Liver (tissue), 9 donors: ENCODE measurements around the gene C11orf86. TPM values are rescaled to one million over a fixed set of nuclear protein-coding genes. Genes with fewer than 3 reads are reported as not detected.
A peak's percentile ranks its signal among the peaks of the same experiment; 100 is the strongest.

ENCODE experiments used
- DNase-seq: peaks from one replicate; pipeline ENCODE4 v3.0.0-alpha.2; 2017; ENCODE audit warnings: low spot score
- H3K27ac ChIP-seq, 2 donors: one replicate each; pipeline ENCODE4 v1.7.0; 2013; ENCODE audit warnings: inconsistent platforms in 2 of 2, low read length in 2 of 2, control low read depth in 1 of 2, low read depth in 1 of 2, mild to moderate bottlenecking in 1 of 2
- H3K27me3 ChIP-seq, 4 donors: one replicate each; pipeline versions ENCODE4 v1.6.1 to v1.7.0; 2013; ENCODE audit warnings: low read length in 3 of 4, inconsistent platforms in 1 of 4, mild to moderate bottlenecking in 1 of 4, moderate library complexity in 1 of 4; ENCODE audit not compliant: control insufficient read depth in 4 of 4, insufficient read depth in 4 of 4
- H3K36me3 ChIP-seq, 4 donors: one replicate each; pipeline versions ENCODE4 v1.6.1 to v1.7.0; 2013; ENCODE audit warnings: low read length in 3 of 4, mild to moderate bottlenecking in 3 of 4, low read depth in 1 of 4, moderate library complexity in 1 of 4; ENCODE audit not compliant: control insufficient read depth in 4 of 4, insufficient read depth in 3 of 4
- H3K4me1 ChIP-seq, 4 donors: one replicate each; pipeline versions ENCODE4 v1.6.1 to v1.7.0; 2013; ENCODE audit warnings: low read length in 3 of 4, mild to moderate bottlenecking in 3 of 4, moderate library complexity in 1 of 4; ENCODE audit not compliant: control insufficient read depth in 4 of 4, insufficient read depth in 4 of 4
- H3K4me3 ChIP-seq, 3 donors: one replicate each; pipeline versions ENCODE4 v1.6.1 to v1.7.0; 2013; ENCODE audit warnings: low read length in 3 of 3, control low read depth in 1 of 3, low read depth in 1 of 3, mild to moderate bottlenecking in 1 of 3
- H3K9ac ChIP-seq, 2 donors: one replicate each; pipeline ENCODE4 v1.7.0; 2013; ENCODE audit warnings: low read length in 2 of 2, mild to moderate bottlenecking in 2 of 2, moderate library complexity in 2 of 2, control low read depth in 1 of 2, low read depth in 1 of 2
- H3K9me3 ChIP-seq, 4 donors: one replicate each; pipeline versions ENCODE4 v1.6.1 to v1.7.0; 2013; ENCODE audit warnings: low read length in 3 of 4; ENCODE audit not compliant: control insufficient read depth in 4 of 4
- EGR1 ChIP-seq, 2 donors: IDR thresholded peaks; 2 replicates each; pipeline ENCODE4 v1.6.1; 2016 to 2018; ENCODE audit warnings: antibody characterized with exemption in 2 of 2, low read depth in 2 of 2
- FOXA1 ChIP-seq: IDR thresholded peaks from 2 replicates; pipeline ENCODE4 v1.6.1; 2016; ENCODE audit warnings: antibody characterized with exemption
- FOXA2 ChIP-seq: IDR thresholded peaks from 2 replicates; pipeline ENCODE4 v1.6.1; 2016; ENCODE audit warnings: antibody characterized with exemption
- HNF4A ChIP-seq, 2 donors: conservative IDR thresholded peaks; 2 replicates each; pipeline ENCODE4 v1.6.1; 2016; ENCODE audit warnings: antibody characterized with exemption in 2 of 2, mild to moderate bottlenecking in 2 of 2
- HNF4G ChIP-seq: IDR thresholded peaks from 2 replicates; pipeline ENCODE4 v1.6.1; 2016; ENCODE audit warnings: antibody characterized with exemption
- JUND ChIP-seq, 2 donors: IDR thresholded peaks; 2 replicates each; pipeline ENCODE4 v1.6.1; 2016; ENCODE audit warnings: antibody characterized with exemption in 2 of 2
- NR2F2 ChIP-seq: IDR thresholded peaks from 2 replicates; pipeline ENCODE4 v1.6.1; 2016; ENCODE audit warnings: antibody characterized with exemption
- RAD21 ChIP-seq, 2 donors: IDR thresholded peaks; 2 replicates each; pipeline ENCODE4 v1.6.1; 2016; ENCODE audit warnings: antibody characterized with exemption in 2 of 2, mild to moderate bottlenecking in 2 of 2
- RXRA ChIP-seq, 2 donors: IDR thresholded peaks; 2 replicates each; pipeline ENCODE4 v1.6.1; 2017 to 2018; ENCODE audit warnings: antibody characterized with exemption in 2 of 2, mild to moderate bottlenecking in 1 of 2
- SP1 ChIP-seq: IDR thresholded peaks from 2 replicates; pipeline ENCODE4 v1.6.1; 2018; ENCODE audit warnings: antibody characterized with exemption, mild to moderate bottlenecking
- TAF1 ChIP-seq: conservative IDR thresholded peaks from 2 replicates; pipeline ENCODE4 v1.6.1; 2016; ENCODE audit warnings: antibody characterized with exemption, mild to moderate bottlenecking
- YY1 ChIP-seq: IDR thresholded peaks from 2 replicates; pipeline ENCODE4 v1.6.1; 2016; ENCODE audit warnings: antibody characterized with exemption, mild to moderate bottlenecking
- WGBS: extraction: QIAGEN DNeasy Blood & Tissue Kit; methylation state at CpG from one replicate; pipeline ENCODE4 v1.1.7; 2013; 5-methylcytosine and 5-hydroxymethylcytosine counted together
- polyA plus RNA-seq, 2 donors: library from polyadenylated mRNA; stranded (reverse) in 1 of 2; unstranded in 1 of 2; fragments of 200-250 nt in 1 of 2; fragments of >200 nt in 1 of 2; fragmentation: Nextera tagmentation in 1 of 2; extraction: Ambion mirVana in 1 of 2; gene quantifications; one replicate each; pipeline versions ENCODE4 v1.2.1 to v1.2.3, GENCODE V29; 2013 to 2015
- total RNA-seq, 2 donors: library from RNA; depleted of rRNA; stranded (reverse); fragments of >200 nt; gene quantifications; one replicate each; pipeline ENCODE4 v1.2.3, GENCODE V29; 2014
- TF ChIP-seq, protein P1 (sequence below): IDR thresholded peaks from 2 replicates; pipeline ENCODE4 v1.6.1; 2016; ENCODE audit warnings: antibody characterized with exemption
- TF ChIP-seq, protein P2 (sequence below): fragments of 150-350 bp; IDR thresholded peaks from 2 replicates; pipeline ENCODE4 v1.5.1; 2017; ENCODE audit warnings: improper control_type of control experiment, low read depth, low read length; ENCODE audit not compliant: missing input control
- TF ChIP-seq, protein P3 (sequence below): IDR thresholded peaks from 2 replicates; pipeline ENCODE4 v1.6.1; 2016; ENCODE audit warnings: antibody characterized with exemption
- TF ChIP-seq, protein P4 (sequence below): IDR thresholded peaks from 2 replicates; pipeline ENCODE4 v1.6.1; 2016; ENCODE audit warnings: antibody characterized with exemption, mild to moderate bottlenecking
- TF ChIP-seq, protein P5 (sequence below): IDR thresholded peaks from 2 replicates; pipeline ENCODE4 v1.6.1; 2016; ENCODE audit warnings: antibody characterized with exemption
- donor health status: healthy.
- donor health status: healthy.
- donor health status: healthy.
- donor health status: healthy.
- donor health status: healthy.

C11orf86 gene
- total and polyA plus RNA-seq, 4 donors, result 0.18 TPM; not detected in 3

DNA sequence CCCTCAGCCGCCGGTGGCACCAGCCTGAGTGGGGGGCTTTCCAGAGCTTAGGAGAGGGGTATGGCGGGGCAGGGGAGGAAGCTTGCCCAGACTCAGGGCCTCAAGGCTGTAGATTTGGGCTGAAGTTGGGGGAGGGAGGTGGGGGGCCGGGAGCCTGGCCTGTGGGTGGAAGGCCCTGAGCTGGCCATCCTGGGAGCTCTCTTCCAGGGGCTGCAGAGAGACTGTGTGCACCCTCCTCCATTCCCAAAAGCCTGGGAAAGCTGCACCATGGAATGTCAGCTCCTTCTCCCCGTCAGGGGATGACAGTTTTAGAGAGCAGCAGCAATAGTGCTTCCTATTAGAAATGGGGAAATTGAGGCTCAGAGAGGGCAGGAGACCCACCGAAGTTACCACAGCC lies 48.9 kb downstream of the C11orf86 start:
- H3K9ac ChIP-seq, result peak overlapping the region in 1 of 2 donors; percentile 45
- 43% methylated on average over 6 of the region's 6 CpGs for WGBS
- H3K36me3 ChIP-seq, result no peaks in the 10 kb centered on the region
- no peak for DNase-seq
- peak overlapping the region; percentile 59 to 69 (median 61) for H3K4me3 ChIP-seq
- no peak for TF ChIP-seq SP1
- TF ChIP-seq YY1, result no peak
- TF ChIP-seq, protein P1, sequence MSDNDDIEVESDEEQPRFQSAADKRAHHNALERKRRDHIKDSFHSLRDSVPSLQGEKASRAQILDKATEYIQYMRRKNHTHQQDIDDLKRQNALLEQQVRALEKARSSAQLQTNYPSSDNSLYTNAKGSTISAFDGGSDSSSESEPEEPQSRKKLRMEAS, result no peak
- TF ChIP-seq FOXA1, result no peak
- TF ChIP-seq TAF1, result no peak
- no peak for TF ChIP-seq RAD21 (IDR thresholded peaks at IDR 0.05)
- no peak for TF ChIP-seq NR2F2
- TF ChIP-seq FOXA2, result no peak
- TF ChIP-seq, protein P2, sequence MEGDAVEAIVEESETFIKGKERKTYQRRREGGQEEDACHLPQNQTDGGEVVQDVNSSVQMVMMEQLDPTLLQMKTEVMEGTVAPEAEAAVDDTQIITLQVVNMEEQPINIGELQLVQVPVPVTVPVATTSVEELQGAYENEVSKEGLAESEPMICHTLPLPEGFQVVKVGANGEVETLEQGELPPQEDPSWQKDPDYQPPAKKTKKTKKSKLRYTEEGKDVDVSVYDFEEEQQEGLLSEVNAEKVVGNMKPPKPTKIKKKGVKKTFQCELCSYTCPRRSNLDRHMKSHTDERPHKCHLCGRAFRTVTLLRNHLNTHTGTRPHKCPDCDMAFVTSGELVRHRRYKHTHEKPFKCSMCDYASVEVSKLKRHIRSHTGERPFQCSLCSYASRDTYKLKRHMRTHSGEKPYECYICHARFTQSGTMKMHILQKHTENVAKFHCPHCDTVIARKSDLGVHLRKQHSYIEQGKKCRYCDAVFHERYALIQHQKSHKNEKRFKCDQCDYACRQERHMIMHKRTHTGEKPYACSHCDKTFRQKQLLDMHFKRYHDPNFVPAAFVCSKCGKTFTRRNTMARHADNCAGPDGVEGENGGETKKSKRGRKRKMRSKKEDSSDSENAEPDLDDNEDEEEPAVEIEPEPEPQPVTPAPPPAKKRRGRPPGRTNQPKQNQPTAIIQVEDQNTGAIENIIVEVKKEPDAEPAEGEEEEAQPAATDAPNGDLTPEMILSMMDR, result no peak
- TF ChIP-seq, protein P3, sequence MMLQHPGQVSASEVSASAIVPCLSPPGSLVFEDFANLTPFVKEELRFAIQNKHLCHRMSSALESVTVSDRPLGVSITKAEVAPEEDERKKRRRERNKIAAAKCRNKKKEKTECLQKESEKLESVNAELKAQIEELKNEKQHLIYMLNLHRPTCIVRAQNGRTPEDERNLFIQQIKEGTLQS, result no peak
- no peak for TF ChIP-seq RXRA (IDR thresholded peaks at IDR 0.05)
- no peak for TF ChIP-seq JUND (IDR thresholded peaks at IDR 0.05)
- TF ChIP-seq HNF4A (conservative IDR thresholded peaks at IDR 0.05), result no peak
- TF ChIP-seq, protein P4, sequence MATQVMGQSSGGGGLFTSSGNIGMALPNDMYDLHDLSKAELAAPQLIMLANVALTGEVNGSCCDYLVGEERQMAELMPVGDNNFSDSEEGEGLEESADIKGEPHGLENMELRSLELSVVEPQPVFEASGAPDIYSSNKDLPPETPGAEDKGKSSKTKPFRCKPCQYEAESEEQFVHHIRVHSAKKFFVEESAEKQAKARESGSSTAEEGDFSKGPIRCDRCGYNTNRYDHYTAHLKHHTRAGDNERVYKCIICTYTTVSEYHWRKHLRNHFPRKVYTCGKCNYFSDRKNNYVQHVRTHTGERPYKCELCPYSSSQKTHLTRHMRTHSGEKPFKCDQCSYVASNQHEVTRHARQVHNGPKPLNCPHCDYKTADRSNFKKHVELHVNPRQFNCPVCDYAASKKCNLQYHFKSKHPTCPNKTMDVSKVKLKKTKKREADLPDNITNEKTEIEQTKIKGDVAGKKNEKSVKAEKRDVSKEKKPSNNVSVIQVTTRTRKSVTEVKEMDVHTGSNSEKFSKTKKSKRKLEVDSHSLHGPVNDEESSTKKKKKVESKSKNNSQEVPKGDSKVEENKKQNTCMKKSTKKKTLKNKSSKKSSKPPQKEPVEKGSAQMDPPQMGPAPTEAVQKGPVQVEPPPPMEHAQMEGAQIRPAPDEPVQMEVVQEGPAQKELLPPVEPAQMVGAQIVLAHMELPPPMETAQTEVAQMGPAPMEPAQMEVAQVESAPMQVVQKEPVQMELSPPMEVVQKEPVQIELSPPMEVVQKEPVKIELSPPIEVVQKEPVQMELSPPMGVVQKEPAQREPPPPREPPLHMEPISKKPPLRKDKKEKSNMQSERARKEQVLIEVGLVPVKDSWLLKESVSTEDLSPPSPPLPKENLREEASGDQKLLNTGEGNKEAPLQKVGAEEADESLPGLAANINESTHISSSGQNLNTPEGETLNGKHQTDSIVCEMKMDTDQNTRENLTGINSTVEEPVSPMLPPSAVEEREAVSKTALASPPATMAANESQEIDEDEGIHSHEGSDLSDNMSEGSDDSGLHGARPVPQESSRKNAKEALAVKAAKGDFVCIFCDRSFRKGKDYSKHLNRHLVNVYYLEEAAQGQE, result no peak
- no peak for TF ChIP-seq EGR1 (IDR thresholded peaks at IDR 0.05; ENCODE audit: low read depth in 2 of 2)
- no peaks in the 10 kb centered on the region for H3K27me3 ChIP-seq
- H3K4me1 ChIP-seq, result peaks cover 11 to 48% (median 29%) of the 10 kb centered on the region in 4 donors
- H3K27ac ChIP-seq, result peak overlapping the region; percentile 44 to 49
- H3K9me3 ChIP-seq, result no peaks in the 10 kb centered on the region

DNA sequence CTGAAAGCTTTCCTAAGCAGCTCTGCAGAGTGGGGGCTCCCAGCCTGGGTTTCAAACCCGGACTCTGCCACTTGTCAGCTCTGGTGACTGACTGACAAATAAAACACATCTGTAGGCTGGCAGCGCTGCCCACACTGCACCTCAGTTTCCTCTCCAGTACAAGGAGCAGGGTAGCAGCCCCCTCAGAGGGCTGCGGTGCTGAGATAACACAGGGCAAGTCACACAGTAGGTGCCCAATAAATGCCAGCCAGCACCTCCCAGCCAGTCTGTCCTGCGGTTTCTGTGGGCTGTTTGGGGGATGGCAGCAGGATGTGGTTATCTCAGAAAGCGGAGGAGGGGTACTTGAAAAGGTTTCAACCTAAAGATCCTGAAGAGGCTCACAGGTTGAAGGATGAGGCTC lies 49.3 kb downstream of the C11orf86 start:
- Histone ChIP-seq H3K27me3 (no peaks in the 10 kb centered on the region), H3K9ac (peak overlapping the region in 1 of 2 donors; percentile 45), H3K4me3 (no peak overlapping the region), H3K27ac (peak overlapping the region; percentile 44 to 49), H3K36me3 (no peaks in the 10 kb centered on the region), H3K9me3 (no peaks in the 10 kb centered on the region), H3K4me1 (peaks cover 11 to 49% (median 29%) of the 10 kb centered on the region in 4 donors)
- no peak for DNase-seq
- TF ChIP-seq SP1, result no peak
- TF ChIP-seq, protein P5, sequence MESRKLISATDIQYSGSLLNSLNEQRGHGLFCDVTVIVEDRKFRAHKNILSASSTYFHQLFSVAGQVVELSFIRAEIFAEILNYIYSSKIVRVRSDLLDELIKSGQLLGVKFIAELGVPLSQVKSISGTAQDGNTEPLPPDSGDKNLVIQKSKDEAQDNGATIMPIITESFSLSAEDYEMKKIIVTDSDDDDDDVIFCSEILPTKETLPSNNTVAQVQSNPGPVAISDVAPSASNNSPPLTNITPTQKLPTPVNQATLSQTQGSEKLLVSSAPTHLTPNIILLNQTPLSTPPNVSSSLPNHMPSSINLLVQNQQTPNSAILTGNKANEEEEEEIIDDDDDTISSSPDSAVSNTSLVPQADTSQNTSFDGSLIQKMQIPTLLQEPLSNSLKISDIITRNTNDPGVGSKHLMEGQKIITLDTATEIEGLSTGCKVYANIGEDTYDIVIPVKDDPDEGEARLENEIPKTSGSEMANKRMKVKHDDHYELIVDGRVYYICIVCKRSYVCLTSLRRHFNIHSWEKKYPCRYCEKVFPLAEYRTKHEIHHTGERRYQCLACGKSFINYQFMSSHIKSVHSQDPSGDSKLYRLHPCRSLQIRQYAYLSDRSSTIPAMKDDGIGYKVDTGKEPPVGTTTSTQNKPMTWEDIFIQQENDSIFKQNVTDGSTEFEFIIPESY, result no peak
- TF ChIP-seq HNF4A (conservative IDR thresholded peaks at IDR 0.05), result no peak
- TF ChIP-seq YY1, result no peak
- no peak for TF ChIP-seq HNF4G
- no peak for TF ChIP-seq FOXA2
- 84% methylated on average over 5 of the region's 5 CpGs for WGBS
